H9 (cell line): Measurements from ENCODE around the gene TANGO6. TPM values are rescaled to one million over a fixed set of nuclear protein-coding genes. Genes with fewer than 3 reads are reported as not detected.

Source experiments
- DNase-seq: peaks from one replicate; pipeline ENCODE4 v3.0.0-alpha.2; 2017
- H2AFZ ChIP-seq: one replicate; pipeline ENCODE4 v1.6.1; 2013; ENCODE audit warnings: mild to moderate bottlenecking, low read length, control low read depth, moderate library complexity
- H2AK5ac ChIP-seq: 2 replicates; pipeline ENCODE4 v1.6.1; 2013; ENCODE audit warnings: low read length, control low read depth, mixed read lengths; ENCODE audit not compliant: insufficient read length
- H2BK120ac ChIP-seq: one replicate; pipeline ENCODE4 v1.6.1; 2013; ENCODE audit warnings: low read depth, mild to moderate bottlenecking, low read length, control low read depth, inconsistent platforms; ENCODE audit not compliant: poor library complexity, severe bottlenecking
- H2BK12ac ChIP-seq: 2 replicates; pipeline ENCODE4 v1.6.1; 2013; ENCODE audit warnings: low read length, control low read depth, mixed read lengths, low read depth; ENCODE audit not compliant: insufficient read length
- H2BK15ac ChIP-seq: 2 replicates; pipeline ENCODE4 v1.6.1; 2013; ENCODE audit warnings: low read depth, low read length, control low read depth
- H2BK20ac ChIP-seq: one replicate; pipeline ENCODE4 v1.6.1; 2013; ENCODE audit warnings: low read depth, mild to moderate bottlenecking, low read length, control low read depth, inconsistent platforms; ENCODE audit not compliant: poor library complexity, severe bottlenecking
- H2BK5ac ChIP-seq: 2 replicates; pipeline ENCODE4 v1.6.1; 2013; ENCODE audit warnings: low read length, control low read depth, mixed read lengths; ENCODE audit not compliant: insufficient read length
- H3K14ac ChIP-seq: 2 replicates; pipeline ENCODE4 v1.6.1; 2013; ENCODE audit warnings: low read length, control low read depth; ENCODE audit not compliant: insufficient read depth
- H3K18ac ChIP-seq: 2 replicates; pipeline ENCODE4 v1.6.1; 2013; ENCODE audit warnings: low read depth, mild to moderate bottlenecking, mixed read lengths, low read length, control low read depth; ENCODE audit not compliant: insufficient read length
- H3K23ac ChIP-seq: 2 replicates; pipeline ENCODE4 v1.6.1; 2013; ENCODE audit warnings: low read length, control low read depth, mixed read lengths, low read depth; ENCODE audit not compliant: insufficient read length
- H3K23me2 ChIP-seq: 2 replicates; pipeline ENCODE4 v1.6.1; 2013; ENCODE audit warnings: low read depth, mild to moderate bottlenecking, mixed read lengths, low read length, control low read depth; ENCODE audit not compliant: insufficient read length, poor library complexity, severe bottlenecking
- H3K27ac ChIP-seq: 2 replicates; pipeline ENCODE4 v1.5.1; 2013; ENCODE audit warnings: low read length, control low read depth, mixed read lengths, low read depth; ENCODE audit not compliant: insufficient read length
- H3K27me3 ChIP-seq: 2 replicates; pipeline ENCODE4 v1.6.1; 2013; ENCODE audit warnings: low read length, control low read depth, inconsistent platforms; ENCODE audit not compliant: insufficient read depth
- H3K4ac ChIP-seq: 2 replicates; pipeline ENCODE4 v1.6.1; 2013; ENCODE audit warnings: low read depth, mild to moderate bottlenecking, control low read depth, inconsistent platforms, low read length, moderate library complexity
- H3K4me1 ChIP-seq: 2 replicates; pipeline ENCODE4 v1.6.1; 2013; ENCODE audit warnings: low read length, control low read depth, inconsistent platforms; ENCODE audit not compliant: insufficient read depth
- H3K4me2 ChIP-seq: 2 replicates; pipeline ENCODE4 v1.6.1; 2013; ENCODE audit warnings: low read length, control low read depth, mixed read lengths; ENCODE audit not compliant: insufficient read length, insufficient read depth
- H3K56ac ChIP-seq: 2 replicates; pipeline ENCODE4 v1.6.1; 2013; ENCODE audit warnings: low read depth, mild to moderate bottlenecking, mixed read lengths, low read length, control low read depth; ENCODE audit not compliant: insufficient read length
- H3K79me1 ChIP-seq: 2 replicates; pipeline ENCODE4 v1.6.1; 2013; ENCODE audit warnings: low read depth, mild to moderate bottlenecking, moderate library complexity, low read length, control low read depth, inconsistent platforms; ENCODE audit not compliant: insufficient read depth, poor library complexity, severe bottlenecking
- H3K79me2 ChIP-seq: 2 replicates; pipeline ENCODE4 v1.6.1; 2013; ENCODE audit warnings: low read length, control low read depth, inconsistent platforms; ENCODE audit not compliant: insufficient read depth
- H3K9ac ChIP-seq: 2 replicates; pipeline ENCODE4 v1.6.1; 2013; ENCODE audit warnings: low read length, control low read depth, mixed read lengths; ENCODE audit not compliant: insufficient read length; ENCODE audit errors: extremely low read depth
- H3K9me3 ChIP-seq: one replicate; pipeline ENCODE4 v1.6.1; 2013; ENCODE audit warnings: low read depth, low read length, inconsistent platforms; ENCODE audit not compliant: control insufficient read depth
- H3T11ph ChIP-seq: one replicate; pipeline ENCODE4 v1.6.1; 2013; ENCODE audit warnings: mild to moderate bottlenecking, low read length, control low read depth, inconsistent platforms
- H4K20me1 ChIP-seq: one replicate; pipeline ENCODE4 v1.6.1; 2013; ENCODE audit not compliant: control insufficient read depth, insufficient read length, insufficient read depth
- H4K5ac ChIP-seq: 2 replicates; pipeline ENCODE4 v1.6.1; 2013; ENCODE audit warnings: low read depth, mild to moderate bottlenecking, mixed read lengths, low read length, control low read depth; ENCODE audit not compliant: insufficient read length
- H4K8ac ChIP-seq: replicated peaks from 2 replicates; pipeline ENCODE4 v1.6.1; 2013; ENCODE audit warnings: low read length, control low read depth, mixed read lengths, low read depth; ENCODE audit not compliant: insufficient read length
- H4K91ac ChIP-seq: 2 replicates; pipeline ENCODE4 v1.6.1; 2013; ENCODE audit warnings: low read depth, mild to moderate bottlenecking, moderate library complexity, mixed read lengths, low read length, control low read depth; ENCODE audit not compliant: insufficient read length
- H3K27ac Mint-ChIP-seq, 3 experiments: 2 replicates in 2 of 3; 3 replicates in 1 of 3; pipeline ENCODE4 v1.8.0; 2020 to 2021; ENCODE audit warnings: mixed read lengths in 3 of 3, mild to moderate bottlenecking in 1 of 3, moderate library complexity in 1 of 3
- H3K27me3 Mint-ChIP-seq: 2 replicates; pipeline ENCODE4 v1.8.0; 2021; ENCODE audit warnings: low read depth, mild to moderate bottlenecking, moderate library complexity, mixed read lengths
- H3K36me3 Mint-ChIP-seq, 3 experiments: 2 replicates in 2 of 3; 3 replicates in 1 of 3; pipeline ENCODE4 v1.8.0; 2020 to 2021; ENCODE audit warnings: low read depth in 3 of 3, mixed read lengths in 3 of 3; ENCODE audit not compliant: insufficient read depth in 1 of 3
- H3K4me1 Mint-ChIP-seq, 2 experiments: 2 replicates each; pipeline ENCODE4 v1.8.0; 2020; ENCODE audit warnings: mixed read lengths in 2 of 2
- H3K4me3 Mint-ChIP-seq, 2 experiments: 2 replicates in 1 of 2; 3 replicates in 1 of 2; pipeline ENCODE4 v1.8.0; 2020 to 2021; ENCODE audit warnings: mild to moderate bottlenecking in 2 of 2, mixed read lengths in 2 of 2, moderate library complexity in 1 of 2
- H3K9me3 Mint-ChIP-seq, 2 experiments: 2 replicates in 1 of 2; 3 replicates in 1 of 2; pipeline ENCODE4 v1.8.0; 2020; ENCODE audit warnings: mild to moderate bottlenecking in 2 of 2, mixed read lengths in 2 of 2, moderate library complexity in 1 of 2
- CTCF ChIP-seq: fragments of 200-600 bp; sonication (generic); conservative IDR thresholded peaks from 3 replicates; pipeline ENCODE4 v1.8.0; 2021; ENCODE audit warnings: antibody characterized with exemption, mild to moderate bottlenecking
- WGBS: extraction: QIAGEN DNeasy Blood & Tissue Kit; methylation state at CpG from one replicate; pipeline ENCODE4 v1.1.7; 2013; ENCODE audit warnings: missing lambda C conversion rate, low lambda C conversion rate, mixed read lengths; ENCODE audit not compliant: insufficient read length; ENCODE audit errors: extremely low coverage; 5-methylcytosine and 5-hydroxymethylcytosine counted together
- total RNA-seq: library from RNA; stranded (reverse); gene quantifications from 2 replicates; pipeline ENCODE4 v1.2.1, GENCODE V29; 2021

TANGO6 gene
- total RNA-seq, 1 experiment from 2014 or later, result 12.0 TPM

DNA sequence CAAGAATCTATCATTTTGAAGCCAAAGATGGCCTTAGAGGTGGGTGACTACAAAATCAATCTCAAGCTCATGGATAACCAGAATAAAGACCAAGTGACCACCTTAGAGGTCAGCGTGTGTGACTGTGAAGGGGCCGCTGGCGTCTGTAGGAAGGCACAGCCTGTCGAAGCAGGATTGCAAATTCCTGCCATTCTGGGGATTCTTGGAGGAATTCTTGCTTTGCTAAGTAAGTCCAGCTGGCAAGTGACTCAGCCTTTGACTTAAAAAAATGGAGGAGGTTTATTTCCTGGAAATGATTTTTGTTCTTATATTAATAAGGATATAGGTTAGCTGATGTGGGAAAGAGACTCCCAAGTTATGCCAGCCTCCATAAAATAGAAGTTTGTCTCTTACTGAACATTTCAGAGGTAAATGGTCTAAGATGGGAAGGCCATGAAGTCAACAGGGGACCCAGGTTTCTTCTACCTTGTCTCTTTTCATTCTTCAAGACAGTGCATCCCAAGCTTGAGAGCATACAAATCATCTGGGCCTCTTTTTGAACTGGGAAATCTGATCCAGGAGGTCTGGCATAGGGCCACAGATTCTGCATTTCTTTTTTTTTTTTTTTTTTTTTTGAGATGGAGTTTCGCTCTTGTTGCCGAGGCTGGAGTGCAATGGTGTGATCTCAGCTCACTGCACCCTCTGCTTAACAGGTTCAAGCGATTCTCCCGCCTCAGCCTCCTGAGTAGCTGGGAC is 19.8 kb upstream of the TANGO6 start:
- no CpG with 5 or more reads among the region's 8 CpGs for WGBS
- Histone ChIP-seq H2BK12ac (no peak overlapping the region), H3K27me3 (no peaks in the 10 kb centered on the region), H3K56ac (no peak overlapping the region), H3K4me1 (no peaks in the 10 kb centered on the region; the same call in 1 of the 2 replicates), H2AFZ (no peak overlapping the region), H3K79me1 (no peaks in the 10 kb centered on the region), H3K14ac (no peak overlapping the region), H2BK120ac (no peak overlapping the region), H3T11ph (no peak overlapping the region), H3K27ac (no peak overlapping the region), H4K8ac (no peak overlapping the region), H3K9me3 (no peaks in the 10 kb centered on the region), H3K23me2 (no peaks in the 10 kb centered on the region), H3K79me2 (no peaks in the 10 kb centered on the region), H2BK5ac (no peak overlapping the region), H4K91ac (no peak overlapping the region), H2BK20ac (no peak overlapping the region), H4K5ac (no peak overlapping the region), H3K18ac (no peak overlapping the region), H4K20me1 (no peaks in the 10 kb centered on the region), H3K9ac (no peak overlapping the region), H3K4me2 (no peak overlapping the region), H2BK15ac (no peak overlapping the region), H3K23ac (no peak overlapping the region), H3K4ac (no peak overlapping the region), H2AK5ac (no peak overlapping the region)
- peak overlapping the region in 2 of 3 experiments; percentile 10 to 86; a peak in 2 of 7 replicates for H3K27ac Mint-ChIP-seq
- TF ChIP-seq CTCF, result no peak
- H3K9me3 Mint-ChIP-seq, result no peaks in the 10 kb centered on the region
- no peak overlapping the region for H3K4me3 Mint-ChIP-seq
- peaks cover 4 to 7% of the 10 kb centered on the region in 2 experiments for H3K4me1 Mint-ChIP-seq
- no peaks in the 10 kb centered on the region for H3K27me3 Mint-ChIP-seq
- peak; percentile 47 for DNase-seq
- H3K36me3 Mint-ChIP-seq, result peaks cover 57 to 80% (median 71%) of the 10 kb centered on the region in 3 experiments
